HEK293T (cell line): ENCODE measurements around the gene JTB.

Experiments used
- CTCF ChIA-PET: fragments of 350-600 bp; formaldehyde crosslinking; extraction: SDS; loops from one replicate; lab custom pipeline; 2021; ENCODE audit warnings: antibody characterized with exemption, inconsistent platforms; lab: Yijun Ruan, JAX
- POLR2A ChIA-PET: fragments of 350-600 bp; formaldehyde crosslinking; extraction: SDS; loops from one replicate; lab custom pipeline; 2020; ENCODE audit warnings: antibody characterized with exemption, inconsistent platforms; lab: Yijun Ruan, JAX
- DNase-seq: peaks from one replicate; pipeline ENCODE4 v3.0.0; 2012; ENCODE audit warnings: mixed read lengths; ENCODE audit errors: extremely low spot score
- ARNT ChIP-seq: fragments of 450-650 bp; IDR thresholded peaks from 2 replicates; pipeline ENCODE4 v1.6.1; 2017; ENCODE audit warnings: mild to moderate bottlenecking
- BHLHE40 ChIP-seq: fragments of 450-650 bp; IDR thresholded peaks from 2 replicates; pipeline ENCODE4 v1.6.1; 2016; ENCODE audit warnings: mild to moderate bottlenecking, moderate library complexity, borderline replicate concordance
- CTBP1 ChIP-seq: fragments of 450-650 bp; IDR thresholded peaks from 2 replicates; pipeline ENCODE4 v1.6.1; 2016; ENCODE audit warnings: borderline replicate concordance
- ELF4 ChIP-seq: fragments of 450-650 bp; IDR thresholded peaks from 2 replicates; pipeline ENCODE4 v1.6.1; 2017; ENCODE audit warnings: antibody characterized with exemption
- FOXA1 ChIP-seq: fragments of 450-650 bp; IDR thresholded peaks from 2 replicates; pipeline ENCODE4 v1.6.1; 2016; ENCODE audit warnings: mild to moderate bottlenecking
- FOXK2 ChIP-seq: fragments of 450-650 bp; IDR thresholded peaks from 2 replicates; pipeline ENCODE4 v1.6.1; 2016; ENCODE audit warnings: mild to moderate bottlenecking
- FOXM1 ChIP-seq: fragments of 450-650 bp; IDR thresholded peaks from 2 replicates; pipeline ENCODE4 v1.6.1; 2017; ENCODE audit warnings: mild to moderate bottlenecking, borderline replicate concordance
- HDGF ChIP-seq: fragments of 450-650 bp; IDR thresholded peaks from 2 replicates; pipeline ENCODE4 v1.6.1; 2017; ENCODE audit warnings: antibody characterized with exemption, borderline replicate concordance
- L3MBTL2 ChIP-seq: fragments of 450-650 bp; conservative IDR thresholded peaks from 2 replicates; pipeline ENCODE4 v1.6.1; 2016; ENCODE audit warnings: mild to moderate bottlenecking
- LEF1 ChIP-seq: fragments of 450-650 bp; IDR thresholded peaks from 2 replicates; pipeline ENCODE4 v1.6.1; 2017; ENCODE audit warnings: mild to moderate bottlenecking, borderline replicate concordance
- NFRKB ChIP-seq: fragments of 450-650 bp; IDR thresholded peaks from 2 replicates; pipeline ENCODE4 v1.6.1; 2016; ENCODE audit warnings: mild to moderate bottlenecking, moderate library complexity
- SP1 ChIP-seq: fragments of 450-650 bp; IDR thresholded peaks from 2 replicates; pipeline ENCODE4 v1.6.1; 2017
- TARDBP ChIP-seq: fragments of 450-650 bp; IDR thresholded peaks from 2 replicates; pipeline ENCODE4 v1.6.1; 2016
- ZNF384 ChIP-seq: fragments of 450-650 bp; IDR thresholded peaks from 2 replicates; pipeline ENCODE4 v1.6.1; 2016
- TF ChIP-seq, protein P1 (sequence below): fragments of 450-650 bp; IDR thresholded peaks from 2 replicates; pipeline ENCODE4 v1.6.1; 2016

The JTB gene

DNA sequence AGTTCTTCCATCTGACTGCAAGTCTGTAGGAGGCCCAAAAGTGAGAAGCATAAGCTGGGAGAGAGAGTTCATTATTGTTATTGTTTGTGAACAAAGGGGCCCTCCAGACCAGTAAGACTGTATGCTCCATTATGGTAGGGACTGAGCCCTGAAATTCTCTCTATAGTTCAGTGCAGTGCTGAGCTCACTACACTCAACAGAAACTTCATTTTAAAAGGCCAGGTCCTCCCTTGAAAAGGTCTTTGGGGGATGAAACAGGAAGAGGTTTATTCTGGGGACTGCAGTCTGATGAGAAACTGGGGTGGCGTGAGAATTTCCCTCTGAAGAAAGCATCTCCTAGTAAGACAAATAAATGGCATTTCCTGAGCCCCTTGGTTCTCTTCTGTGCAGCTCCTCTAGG is 49.2 kb downstream of the JTB start:
- ChIA-PET CTCF (no interaction called here), POLR2A (interaction anchor here (0.9 to 2.6 kb wide), 5 partner anchors 9 to 39 kb away, joined by 3 to 16 read pairs (median 7); partner anchors contain the start of gene CREB3L4)
- TF ChIP-seq TARDBP = no peak
- no peak for TF ChIP-seq FOXK2
- TF ChIP-seq L3MBTL2 = no peak
- TF ChIP-seq CTBP1 = no peak
- no peak for TF ChIP-seq SP1
- no peak for TF ChIP-seq ZNF384
- no peak for TF ChIP-seq NFRKB

DNA sequence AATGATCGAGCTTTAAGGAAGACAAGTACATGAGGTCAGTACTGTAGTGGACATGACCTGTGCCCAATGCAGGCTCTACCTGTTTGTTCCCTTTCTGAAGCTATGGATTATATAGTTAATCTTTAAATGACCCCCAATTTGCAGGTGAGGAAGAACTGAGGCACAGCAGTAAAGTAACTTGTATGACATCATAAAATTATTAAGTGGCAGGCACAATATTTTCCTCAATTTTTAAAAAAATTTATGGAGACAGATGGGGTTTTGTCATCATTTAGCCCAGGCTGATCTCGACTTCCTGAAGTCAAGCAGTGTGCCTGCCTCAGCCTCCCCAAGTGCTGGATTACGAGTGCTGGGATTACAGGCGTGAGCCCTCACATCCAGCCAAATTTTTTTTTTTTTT is 51.1 kb downstream of the JTB start:
- ChIA-PET POLR2A (interaction anchor here (0.6 to 1.3 kb wide), 3 partner anchors 20 to 41 kb away, joined by 3 to 4 read pairs (median 3); partner anchors contain the start of genes CREB3L4, DENND4B and SLC39A1), CTCF (interaction anchor here (1.1 kb wide), 1 partner anchor 60 kb away, joined by 4 read pairs; the partner anchor contains the start of gene RAB13)
- TF ChIP-seq, protein P1, sequence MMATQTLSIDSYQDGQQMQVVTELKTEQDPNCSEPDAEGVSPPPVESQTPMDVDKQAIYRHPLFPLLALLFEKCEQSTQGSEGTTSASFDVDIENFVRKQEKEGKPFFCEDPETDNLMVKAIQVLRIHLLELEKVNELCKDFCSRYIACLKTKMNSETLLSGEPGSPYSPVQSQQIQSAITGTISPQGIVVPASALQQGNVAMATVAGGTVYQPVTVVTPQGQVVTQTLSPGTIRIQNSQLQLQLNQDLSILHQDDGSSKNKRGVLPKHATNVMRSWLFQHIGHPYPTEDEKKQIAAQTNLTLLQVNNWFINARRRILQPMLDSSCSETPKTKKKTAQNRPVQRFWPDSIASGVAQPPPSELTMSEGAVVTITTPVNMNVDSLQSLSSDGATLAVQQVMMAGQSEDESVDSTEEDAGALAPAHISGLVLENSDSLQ = no peak
- TF ChIP-seq HDGF = no peak
- TF ChIP-seq ARNT = no peak
- no peak for TF ChIP-seq LEF1
- TF ChIP-seq FOXK2 = no peak
- no peak for TF ChIP-seq SP1
- no peak for TF ChIP-seq FOXA1
- TF ChIP-seq ELF4 = no peak
- no peak for TF ChIP-seq FOXM1
- TF ChIP-seq BHLHE40 = no peak
- TF ChIP-seq NFRKB = no peak
- no peak for TF ChIP-seq ZNF384
- TF ChIP-seq L3MBTL2 = no peak
- DNase-seq = no peak

More for the DNA sequence above, 49.2 kb downstream of the JTB start:
- no peak for DNase-seq
